Tracheal epithelial cell (primary cell): ENCODE data around the gene RIOX2. TPM values are rescaled to one million over a fixed set of nuclear protein-coding genes. Genes with fewer than 3 reads are reported as not detected.

Source experiments
- total RNA-seq: library from RNA; depleted of rRNA; stranded (reverse); fragments of >200 nt; gene quantifications from 2 replicates; pipeline ENCODE4 v1.2.1, GENCODE V29; 2014

The RIOX2 gene
- 33.5 and 41.1 TPM in 2 replicates for total RNA-seq

GRCh38 chr3:97971679-97972567 is at the start of gene RIOX2:
RIOX2 (minus strand) TSS chr3:97972431; CDS start chr3:97967593, 4,838 bp downstream.

Other genes with a start within 250 kb of the RIOX2 start
- 3.8 and 10.4 TPM in 2 replicates for gene ARL6, start 207.7 kb downstream of the RIOX2 start, total RNA-seq
- gene CRYBG3, start 150.4 kb downstream of the RIOX2 start, total RNA-seq: 15.1 and 23.6 TPM in 2 replicates
- gene GABRR3, start 62.9 kb upstream of the RIOX2 start, total RNA-seq: not detected in 2 replicates
- not detected in 2 replicates for gene OR5AC2, start 114.7 kb upstream of the RIOX2 start, total RNA-seq
- not detected in 2 replicates for gene OR5H1, start 158.3 kb upstream of the RIOX2 start, total RNA-seq
- gene OR5H14, start 175.0 kb upstream of the RIOX2 start, total RNA-seq: not detected in 2 replicates
- not detected in 2 replicates for gene OR5H15, start 194.3 kb upstream of the RIOX2 start, total RNA-seq